ENCODE measurements around the gene SPEF2. TPM values are rescaled to one million over a fixed set of nuclear protein-coding genes. Genes with fewer than 3 reads are reported as not detected.

The SPEF2 gene
- total RNA-seq, 2 experiments from 2014 or later, result 0.03 TPM; not detected in 1

DNA sequence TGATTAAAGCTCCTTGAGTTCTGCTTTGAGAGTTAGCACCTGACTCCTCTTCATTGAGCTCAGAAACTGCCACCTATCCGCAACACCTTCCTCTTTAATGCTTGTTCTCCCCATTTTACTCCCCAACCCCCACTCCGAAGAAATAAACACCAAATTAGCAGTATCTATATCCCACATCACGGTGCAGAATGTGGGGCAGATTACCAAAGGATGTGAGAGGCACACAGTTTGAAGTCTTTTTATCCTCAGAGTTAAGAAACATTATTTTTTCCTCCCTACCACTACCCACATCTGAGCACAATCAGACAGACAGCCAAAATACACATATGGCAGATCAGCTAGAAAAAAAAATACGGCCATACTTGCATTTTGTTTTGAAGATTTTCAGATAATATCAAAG, 212.9 kb downstream of the SPEF2 start:
- Histone ChIP-seq H4K20me1 (ENCODE audit: insufficient read depth, low read length) (no peaks in the 10 kb centered on the region), H3K4me3 (ENCODE audit: low read depth, low read length, poor library complexity, severe bottlenecking) (no peak overlapping the region), H3K79me2 (ENCODE audit: insufficient read depth, low read depth, low read length) (no peaks in the 10 kb centered on the region), H3K4me2 (ENCODE audit: low read length) (no peak overlapping the region), H3K9me2 (ENCODE audit: insufficient read depth, low read length) (no peaks in the 10 kb centered on the region; the same call in 1 of the 2 replicates), H3K9me3 (ENCODE audit: low read length) (no peaks in the 10 kb centered on the region), H3K36me3 (ENCODE audit: insufficient read depth, low read length) (no peaks in the 10 kb centered on the region), H3K27ac (ENCODE audit: low read depth, low read length, poor library complexity, severe bottlenecking) (no peak overlapping the region), H2AFZ (ENCODE audit: low read length) (peak overlapping the region; percentile 26; the same call in 1 of the 2 replicates), H3K4me1 (ENCODE audit: insufficient read depth, low read length, poor library complexity, severe bottlenecking) (no peaks in the 10 kb centered on the region)
- TF ChIP-seq, protein P1, sequence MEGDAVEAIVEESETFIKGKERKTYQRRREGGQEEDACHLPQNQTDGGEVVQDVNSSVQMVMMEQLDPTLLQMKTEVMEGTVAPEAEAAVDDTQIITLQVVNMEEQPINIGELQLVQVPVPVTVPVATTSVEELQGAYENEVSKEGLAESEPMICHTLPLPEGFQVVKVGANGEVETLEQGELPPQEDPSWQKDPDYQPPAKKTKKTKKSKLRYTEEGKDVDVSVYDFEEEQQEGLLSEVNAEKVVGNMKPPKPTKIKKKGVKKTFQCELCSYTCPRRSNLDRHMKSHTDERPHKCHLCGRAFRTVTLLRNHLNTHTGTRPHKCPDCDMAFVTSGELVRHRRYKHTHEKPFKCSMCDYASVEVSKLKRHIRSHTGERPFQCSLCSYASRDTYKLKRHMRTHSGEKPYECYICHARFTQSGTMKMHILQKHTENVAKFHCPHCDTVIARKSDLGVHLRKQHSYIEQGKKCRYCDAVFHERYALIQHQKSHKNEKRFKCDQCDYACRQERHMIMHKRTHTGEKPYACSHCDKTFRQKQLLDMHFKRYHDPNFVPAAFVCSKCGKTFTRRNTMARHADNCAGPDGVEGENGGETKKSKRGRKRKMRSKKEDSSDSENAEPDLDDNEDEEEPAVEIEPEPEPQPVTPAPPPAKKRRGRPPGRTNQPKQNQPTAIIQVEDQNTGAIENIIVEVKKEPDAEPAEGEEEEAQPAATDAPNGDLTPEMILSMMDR (conservative IDR thresholded peaks at IDR 0.05; ENCODE audit: low read length), result no peak
- no peak for TF ChIP-seq EZH2phosphoT487 (IDR thresholded peaks at IDR 0.05; ENCODE audit: borderline replicate concordance, low read depth, low read length)
- DNase-seq (ENCODE audit: low spot score), result no peak
- no TSS peak for BruUV-seq (replicated peaks)
- CTCF ChIA-PET (ENCODE audit: unreplicated experiment), result no interaction called here
- POLR2A ChIA-PET, result interaction anchor here (0.7 to 1.5 kb wide), 2 partner anchors 26 to 28 kb away, joined by 3 to 5 read pairs; partner anchors contain the start of gene IL7R
- intact Hi-C loops (cut with micrococcal nuclease; ENCODE audit: unreplicated experiment), result no loop called here

DNA sequence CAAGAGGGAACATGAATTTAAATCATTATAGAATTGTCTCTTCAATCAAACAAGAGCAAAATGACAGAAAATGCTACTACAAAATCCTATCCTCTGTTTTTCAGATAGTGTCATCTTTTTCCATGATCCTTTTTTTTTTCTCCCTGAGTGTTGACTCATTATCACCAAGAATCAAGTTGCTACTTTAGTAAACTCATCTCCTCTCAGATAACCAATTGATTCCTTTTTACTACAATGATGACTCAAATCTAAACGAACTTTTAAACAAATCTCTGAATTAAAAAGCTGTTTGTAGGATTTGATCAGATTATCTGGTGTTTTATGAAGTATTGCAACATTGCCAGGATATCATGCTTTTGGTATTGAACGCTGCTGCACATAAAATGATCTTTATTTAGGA, 215.1 kb downstream of the SPEF2 start:
- no TSS peak for BruUV-seq (replicated peaks)
- Histone ChIP-seq H3K36me3 (ENCODE audit: insufficient read depth, low read length) (no peaks in the 10 kb centered on the region), H3K79me2 (ENCODE audit: insufficient read depth, low read depth, low read length) (no peaks in the 10 kb centered on the region), H2AFZ (ENCODE audit: low read length) (no peak overlapping the region), H3K27ac (ENCODE audit: low read depth, low read length, poor library complexity, severe bottlenecking) (no peak overlapping the region), H3K9me3 (ENCODE audit: low read length) (no peaks in the 10 kb centered on the region), H3K4me1 (ENCODE audit: insufficient read depth, low read length, poor library complexity, severe bottlenecking) (no peaks in the 10 kb centered on the region), H4K20me1 (ENCODE audit: insufficient read depth, low read length) (no peaks in the 10 kb centered on the region), H3K4me2 (ENCODE audit: low read length) (no peak overlapping the region), H3K4me3 (ENCODE audit: low read depth, low read length, poor library complexity, severe bottlenecking) (no peak overlapping the region), H3K9me2 (ENCODE audit: insufficient read depth, low read length) (no peaks in the 10 kb centered on the region; the same call in 1 of the 2 replicates)
- ChIA-PET CTCF (ENCODE audit: unreplicated experiment) (no interaction called here), POLR2A (interaction anchor here (0.8 to 1.2 kb wide), 3 partner anchors 9 to 28 kb away, joined by 3 to 4 read pairs (median 4); no protein-coding TSS in a partner anchor)
- intact Hi-C loops (cut with micrococcal nuclease; ENCODE audit: unreplicated experiment), result no loop called here
- no peak for TF ChIP-seq EZH2phosphoT487 (IDR thresholded peaks at IDR 0.05; ENCODE audit: borderline replicate concordance, low read depth, low read length)
- TF ChIP-seq, protein P1 (conservative IDR thresholded peaks at IDR 0.05; ENCODE audit: low read length), result no peak
- DNase-seq (ENCODE audit: low spot score), result no peak

DNA sequence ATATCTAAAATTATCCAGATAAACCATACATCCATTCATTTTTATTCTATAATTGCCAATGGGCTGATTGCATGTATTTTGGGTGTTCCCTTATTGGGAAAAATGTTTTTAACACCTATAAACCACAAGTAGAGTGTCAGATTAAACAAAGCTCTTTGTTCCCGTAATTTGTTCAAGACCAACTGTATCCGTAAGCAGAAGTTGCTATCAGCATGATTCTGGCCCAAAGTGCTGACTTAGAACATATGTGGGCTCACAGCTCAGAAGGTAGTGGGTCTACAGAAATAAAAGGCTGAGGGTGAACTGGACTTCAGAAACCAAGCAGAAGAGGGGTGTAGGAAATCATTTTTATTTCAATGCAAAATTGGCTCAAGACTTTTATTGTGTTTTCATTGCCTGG, 215.6 kb downstream of the SPEF2 start:
- Histone ChIP-seq H3K9me2 (ENCODE audit: insufficient read depth, low read length) (no peaks in the 10 kb centered on the region; the same call in 1 of the 2 replicates), H2AFZ (ENCODE audit: low read length) (peak overlapping the region; percentile 47; the same call in 1 of the 2 replicates), H3K4me2 (ENCODE audit: low read length) (no peak overlapping the region), H3K79me2 (ENCODE audit: insufficient read depth, low read depth, low read length) (no peaks in the 10 kb centered on the region), H3K9me3 (ENCODE audit: low read length) (no peaks in the 10 kb centered on the region), H3K36me3 (ENCODE audit: insufficient read depth, low read length) (no peaks in the 10 kb centered on the region), H3K4me3 (ENCODE audit: low read depth, low read length, poor library complexity, severe bottlenecking) (no peak overlapping the region), H4K20me1 (ENCODE audit: insufficient read depth, low read length) (no peaks in the 10 kb centered on the region), H3K4me1 (ENCODE audit: insufficient read depth, low read length, poor library complexity, severe bottlenecking) (no peaks in the 10 kb centered on the region), H3K27ac (ENCODE audit: low read depth, low read length, poor library complexity, severe bottlenecking) (no peak overlapping the region)
- ChIA-PET CTCF (ENCODE audit: unreplicated experiment) (no interaction called here), POLR2A (interaction anchor here (0.6 to 1.2 kb wide), 4 partner anchors 8 to 28 kb away, joined by 3 to 4 read pairs (median 4); no protein-coding TSS in a partner anchor)
- no TSS peak for BruUV-seq (replicated peaks)
- intact Hi-C loops (cut with micrococcal nuclease; ENCODE audit: unreplicated experiment), result no loop called here
- TF ChIP-seq, protein P1 (conservative IDR thresholded peaks at IDR 0.05; ENCODE audit: low read length), result no peak
- no peak for TF ChIP-seq EZH2phosphoT487 (IDR thresholded peaks at IDR 0.05; ENCODE audit: borderline replicate concordance, low read depth, low read length)
- no peak for DNase-seq (ENCODE audit: low spot score)
